Body of pancreas (tissue), 4 donors: ENCODE data around the gene FOXP1. TPM values are rescaled to one million over a fixed set of nuclear protein-coding genes. Genes with fewer than 3 reads are reported as not detected.

ENCODE experiments used
- ATAC-seq: fragments of 150-250 bp; one replicate; pipeline ENCODE4 v1.9.1; 2016
- DNase-seq, 4 donors: peaks; one replicate each; pipeline ENCODE4 v3.0.0-alpha.2; 2019
- H3K27ac ChIP-seq, 4 donors: fragments of 200-600 bp; sonication (generic); 1 replicate in 3 of 4; 2 replicates in 1 of 4; pipeline versions ENCODE4 v1.5.1 to v1.6.1; 2016 to 2019; ENCODE audit warnings: mild to moderate bottlenecking in 1 of 4, mixed read lengths in 1 of 4, moderate library complexity in 1 of 4
- H3K27me3 ChIP-seq, 2 donors: fragments of 200-600 bp; sonication (generic); one replicate each; pipeline ENCODE4 v1.6.0; 2016; ENCODE audit warnings: mild to moderate bottlenecking in 1 of 2
- H3K36me3 ChIP-seq, 2 donors: fragments of 200-600 bp; sonication (generic); replicated peaks in 1 of 2; 2 replicates each; pipeline ENCODE4 v1.5.1; 2016; ENCODE audit warnings: low read depth in 2 of 2; ENCODE audit not compliant: insufficient read depth in 1 of 2
- H3K4me1 ChIP-seq: fragments of 200-600 bp; sonication (generic); one replicate; pipeline ENCODE4 v1.6.0; 2016
- H3K4me3 ChIP-seq, 2 donors: fragments of 200-600 bp; sonication (generic); 1 replicate in 1 of 2; 2 replicates in 1 of 2; pipeline ENCODE4 v1.5.1; 2016 to 2019
- H3K9me3 ChIP-seq, 3 donors: fragments of 200-600 bp; sonication (generic); 1 replicate in 2 of 3; 2 replicates in 1 of 3; pipeline ENCODE4 v1.5.1; 2016
- CTCF ChIP-seq, 7 experiments: fragments of 450-650 bp in 4 of 7; fragments of 200-600 bp in 3 of 7; sonication (generic) in 3 of 7; IDR thresholded peaks; one replicate each; pipeline ENCODE4 v1.5.1; 2016 to 2019; ENCODE audit warnings: antibody characterized with exemption in 7 of 7
- POLR2A ChIP-seq, 3 donors: fragments of 450-650 bp; IDR thresholded peaks; one replicate each; pipeline ENCODE4 v1.6.1; 2016; ENCODE audit warnings: antibody characterized with exemption in 3 of 3, mild to moderate bottlenecking in 2 of 3
- WGBS, 2 donors: methylation state at CpG; one replicate each; pipeline ENCODE4 v1.1.5; 2017; 5-methylcytosine and 5-hydroxymethylcytosine counted together
- intact Hi-C: fragments of 100-400 bp; cut with DNase I; formaldehyde crosslinking; loops from one replicate; pipeline ENCODE4 v1.15.1; 2023
- total RNA-seq, 2 donors: library from RNA; depleted of rRNA; stranded (reverse); fragments of >200 nt; gene quantifications; one replicate each; pipeline ENCODE4 v1.1.0, GENCODE V29; 2016

The FOXP1 gene
- total RNA-seq, 2 donors from 2014 or later, result 85.7 to 86.1 TPM

- Histone ChIP-seq H3K27ac (no peak overlapping the region), H3K4me3 (no peak overlapping the region), H3K9me3 (no peaks in the 10 kb centered on the region), H3K36me3 (peaks cover 0 to 15% of the 10 kb centered on the region in 2 donors), H3K27me3 (no peaks in the 10 kb centered on the region), H3K4me1 (peaks cover 4% of the 10 kb centered on the region)
- DNase-seq, result no peak
- WGBS, 2 donors, result 94 to 95% methylated on average over 2 of the region's 2 CpGs
- intact Hi-C loops, result loop anchor here (10.0 kb wide), 1 partner anchor 395 kb away; no protein-coding TSS in a partner anchor
- no peak for ATAC-seq
- TF ChIP-seq CTCF (IDR thresholded peaks at IDR 0.05) (no peak), POLR2A (IDR thresholded peaks at IDR 0.05) (no peak)
Measured at GRCh38 chr3:70990185-70990584, 593.3 kb downstream of the FOXP1 start.

- WGBS, 2 donors, result 58 to 80% methylated on average over 3 of the region's 3 CpGs
- Histone ChIP-seq H3K9me3 (no peaks in the 10 kb centered on the region), H3K4me1 (peaks cover 6% of the 10 kb centered on the region), H3K27me3 (no peaks in the 10 kb centered on the region), H3K27ac (peak overlapping the region in 1 of 4 donors; percentile 33), H3K36me3 (peaks cover 0 to 15% of the 10 kb centered on the region in 2 donors), H3K4me3 (no peak overlapping the region)
- no peak for DNase-seq
- peak; percentile 30 for ATAC-seq
- TF ChIP-seq POLR2A (IDR thresholded peaks at IDR 0.05), result no peak
- TF ChIP-seq CTCF (IDR thresholded peaks at IDR 0.05), result no peak
- intact Hi-C loops, result no loop called here
Measured at GRCh38 chr3:70989174-70989573, 594.4 kb downstream of the FOXP1 start.

- no peaks in the 10 kb centered on the region for H3K9me3 ChIP-seq
- intact Hi-C loops, result no loop called here
- ATAC-seq, result no peak
- no peaks in the 10 kb centered on the region for H3K27me3 ChIP-seq
- no peak for DNase-seq
- no peak overlapping the region for H3K27ac ChIP-seq
- no peak for TF ChIP-seq CTCF (IDR thresholded peaks at IDR 0.05)
- no peak for TF ChIP-seq POLR2A (IDR thresholded peaks at IDR 0.05)
- H3K4me3 ChIP-seq, result no peak overlapping the region
- peaks cover 17% of the 10 kb centered on the region for H3K4me1 ChIP-seq
- peaks cover 0 to 15% of the 10 kb centered on the region in 2 donors for H3K36me3 ChIP-seq
- 87 to 95% methylated on average over 4 of the region's 4 CpGs for WGBS, 2 donors
Measured at GRCh38 chr3:70988111-70988510, 595.4 kb downstream of the FOXP1 start.

- Histone ChIP-seq H3K27ac (no peak overlapping the region), H3K4me1 (peaks cover 30% of the 10 kb centered on the region), H3K27me3 (no peaks in the 10 kb centered on the region), H3K36me3 (peaks cover 0 to 15% of the 10 kb centered on the region in 2 donors), H3K4me3 (no peak overlapping the region), H3K9me3 (no peaks in the 10 kb centered on the region)
- intact Hi-C loops, result no loop called here
- no peak for DNase-seq
- 57 to 65% methylated on average over 4 of the region's 4 CpGs for WGBS, 2 donors
- TF ChIP-seq CTCF (IDR thresholded peaks at IDR 0.05) (no peak), POLR2A (IDR thresholded peaks at IDR 0.05) (no peak)
- ATAC-seq, result no peak
Measured at GRCh38 chr3:70985572-70985971, 598.0 kb downstream of the FOXP1 start.

- DNase-seq (no peak), ATAC-seq (no peak)
- intact Hi-C loops, result no loop called here
- TF ChIP-seq CTCF (IDR thresholded peaks at IDR 0.05), result no peak
- no peak for TF ChIP-seq POLR2A (IDR thresholded peaks at IDR 0.05)
- Histone ChIP-seq H3K4me3 (no peak overlapping the region), H3K36me3 (peaks cover 0 to 15% of the 10 kb centered on the region in 2 donors), H3K27ac (no peak overlapping the region), H3K4me1 (peaks cover 30% of the 10 kb centered on the region), H3K9me3 (no peaks in the 10 kb centered on the region), H3K27me3 (no peaks in the 10 kb centered on the region)
- WGBS, 2 donors, result 83 to 88% methylated on average over 8 of the region's 8 CpGs
Measured at GRCh38 chr3:70984776-70985482, 598.6 kb downstream of the FOXP1 start.
